A549 (cell line): Measurements from ENCODE around the gene FLNB. TPM values are rescaled to one million over a fixed set of nuclear protein-coding genes. Genes with fewer than 3 reads are reported as not detected.

ENCODE experiments used
- ATAC-seq, 2 experiments: fragments of 200-7000 bp in 1 of 2; fragments of >200 bp in 1 of 2; cut with Nextera tagmentation in 1 of 2; cut with Tn5 transposase in 1 of 2; 3 replicates each; pipeline versions ENCODE4 v1.8.0 to v1.9.1; 2018 to 2020; ENCODE audit warnings: mild to moderate bottlenecking in 1 of 2, moderate library complexity in 1 of 2
- CTCF ChIA-PET: fragments of 300-600 bp; sonication (Branson Sonifier 250); formaldehyde crosslinking; extraction: SDS; loops from one replicate; lab custom pipeline; 2021; ENCODE audit warnings: antibody characterized with exemption, inconsistent platforms; lab: Yijun Ruan, JAX
- POLR2A ChIA-PET: fragments of 350-600 bp; formaldehyde crosslinking; extraction: SDS; loops from one replicate; lab custom pipeline; 2021; ENCODE audit warnings: antibody characterized with exemption, inconsistent platforms; lab: Yijun Ruan, JAX
- DNase-seq, 2 experiments: peaks; one replicate each; pipeline versions ENCODE4 v3.0.0 to v3.0.0-alpha.2; 2011 to 2016; ENCODE audit warnings: low read depth in 1 of 2, low spot score in 1 of 2
- FAIRE-seq: peaks from 2 replicates; lab custom pipeline; 2011; peaks lifted over from hg19 to GRCh38; lab: Jason Lieb, UNC
- H3K27ac ChIP-seq, 2 experiments: fragments of >200 bp; sonication (Bioruptor Twin); formaldehyde crosslinking; 3 replicates each; pipeline ENCODE4 v1.5.1; 2016 to 2017
- H3K4me1 ChIP-seq: fragments of >200 bp; sonication (Bioruptor Twin); formaldehyde crosslinking; 3 replicates; pipeline ENCODE4 v1.6.1; 2016
- H3K4me2 ChIP-seq: fragments of >200 bp; sonication (Bioruptor Twin); formaldehyde crosslinking; 3 replicates; pipeline ENCODE4 v1.6.1; 2016
- H3K4me3 ChIP-seq: fragments of >200 bp; sonication (Bioruptor Twin); formaldehyde crosslinking; 3 replicates; pipeline ENCODE4 v1.5.1; 2016
- H3K9me3 ChIP-seq: fragments of >200 bp; sonication (Bioruptor Twin); formaldehyde crosslinking; 3 replicates; pipeline ENCODE4 v1.6.1; 2016
- BHLHE40 ChIP-seq: IDR thresholded peaks from 2 replicates; pipeline ENCODE4 v1.6.1; 2012; ENCODE audit warnings: low read depth, low read length, inconsistent platforms
- CHD2 ChIP-seq: fragments of 150-350 bp; IDR thresholded peaks from 2 replicates; pipeline ENCODE4 v1.6.1; 2014; ENCODE audit warnings: low read length; ENCODE audit not compliant: partially characterized antibody
- EHF ChIP-seq: fragments of 250-450 bp; sonication (Bioruptor Pico); IDR thresholded peaks from 2 replicates; pipeline ENCODE4 v1.5.0; 2020; ENCODE audit warnings: mild to moderate bottlenecking
- GATA3 ChIP-seq: IDR thresholded peaks from 2 replicates; pipeline ENCODE4 v1.6.1; 2012; ENCODE audit warnings: borderline replicate concordance
- HDAC2 ChIP-seq: fragments of 200-600 bp; sonication (generic); IDR thresholded peaks from 2 replicates; pipeline ENCODE4 v1.6.1; 2016
- HOXB13 ChIP-seq: fragments of 250-450 bp; sonication (Bioruptor Pico); IDR thresholded peaks from 2 replicates; pipeline ENCODE4 v1.5.0; 2020; ENCODE audit warnings: low read depth, mild to moderate bottlenecking, moderate library complexity
- HOXB5 ChIP-seq: fragments of 250-450 bp; sonication (Bioruptor Pico); IDR thresholded peaks from 2 replicates; pipeline ENCODE4 v1.5.0; 2020; ENCODE audit warnings: mild to moderate bottlenecking, moderate library complexity
- JUN ChIP-seq, 2 experiments: fragments of >200 bp; sonication (Bioruptor Twin); formaldehyde crosslinking; IDR thresholded peaks; 2 replicates in 1 of 2; 3 replicates in 1 of 2; pipeline ENCODE4 v1.6.1; 2016 to 2017
- KDM5A ChIP-seq: fragments of 200-600 bp; sonication (generic); IDR thresholded peaks from 2 replicates; pipeline ENCODE4 v1.6.1; 2016; ENCODE audit warnings: antibody characterized with exemption, mild to moderate bottlenecking
- POLR2A ChIP-seq: IDR thresholded peaks from 2 replicates; pipeline ENCODE4 v1.6.1; 2012; ENCODE audit warnings: mild to moderate bottlenecking, low read length
- SMC3 ChIP-seq: fragments of >200 bp; sonication (Bioruptor Twin); formaldehyde crosslinking; IDR thresholded peaks from 3 replicates; pipeline ENCODE4 v1.6.1; 2018; ENCODE audit warnings: inconsistent platforms
- ZFP36 ChIP-seq: fragments of 450-650 bp; IDR thresholded peaks from 2 replicates; pipeline ENCODE4 v1.6.1; 2014; ENCODE audit warnings: borderline replicate concordance; ENCODE audit not compliant: partially characterized antibody
- WGBS: methylation state at CpG from one replicate; pipeline ENCODE4 v1.1.6; 2017; ENCODE audit errors: missing lambda C conversion rate; 5-methylcytosine and 5-hydroxymethylcytosine counted together
- polyA plus RNA-seq, 4 experiments: library from polyadenylated mRNA; depleted of rRNA in 3 of 4; stranded (reverse); fragments of >200 nt; fragmentation: RNase III in 1 of 4; extraction: RNeasy Plus Mini Kit Qiagen cat#74134 plus additional on column Dnase treatment in 1 of 4; gene quantifications; 2 replicates in 3 of 4; 3 replicates in 1 of 4; pipeline ENCODE4 v1.2.3, GENCODE V29; 2011 to 2017
- TF ChIP-seq, protein P1 (sequence below): fragments of 200-600 bp; sonication (generic); IDR thresholded peaks from 2 replicates; pipeline ENCODE4 v1.6.1; 2016; ENCODE audit warnings: antibody characterized with exemption, mild to moderate bottlenecking, moderate library complexity
- TF ChIP-seq, protein P2 (sequence below): IDR thresholded peaks from 2 replicates; pipeline ENCODE4 v1.6.1; 2012
- TF ChIP-seq, protein P3 (sequence below): IDR thresholded peaks from 2 replicates; pipeline ENCODE4 v1.6.1; 2012
- TF ChIP-seq, protein P4 (sequence below): fragments of 450-650 bp; IDR thresholded peaks from 2 replicates; pipeline ENCODE4 v1.6.1; 2014; ENCODE audit warnings: antibody characterized with exemption

The FLNB gene
- polyA plus RNA-seq, 2 of the 4 experiments (the other 2 are of a cell fraction), result 235 to 439 TPM

DNA sequence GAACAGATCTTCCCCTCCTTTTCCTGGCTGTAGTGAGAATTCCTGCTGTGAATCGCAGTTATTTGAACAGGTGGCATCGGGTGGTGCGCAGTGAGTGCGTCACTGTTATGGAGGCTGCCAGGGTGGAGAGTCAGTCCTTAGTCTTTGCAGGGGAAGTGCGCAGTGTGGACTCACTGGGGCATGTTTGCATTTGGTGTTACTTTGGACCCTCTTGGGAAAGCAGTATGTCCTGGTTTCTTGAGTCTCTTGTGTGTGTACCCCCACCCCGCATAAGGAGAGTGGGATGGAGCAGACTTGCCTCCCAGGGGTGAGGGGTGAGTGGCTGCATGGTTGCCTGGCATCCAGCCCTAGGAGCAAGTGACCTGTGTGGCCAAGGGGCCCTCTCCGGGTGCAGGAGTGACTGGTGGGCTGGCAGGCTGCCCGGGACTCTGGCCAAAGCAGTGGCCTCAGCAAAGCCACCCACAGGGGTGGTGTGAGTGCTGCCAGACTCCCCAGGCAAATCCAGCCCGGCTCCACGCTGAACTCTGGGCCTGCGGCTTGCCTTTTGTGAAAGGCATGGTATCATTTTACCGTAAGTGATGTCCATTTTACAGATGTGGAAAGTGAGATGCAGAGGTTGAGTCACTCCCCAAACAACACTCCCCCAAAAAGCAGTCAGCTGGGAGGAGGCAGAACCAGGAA lies 156.1 kb downstream of the FLNB start (continued):
- peak; percentile 49; the same call in 1 of the 2 replicates for TF ChIP-seq HOXB5
- TF ChIP-seq, all 56 proteins: peak for 16

DNA sequence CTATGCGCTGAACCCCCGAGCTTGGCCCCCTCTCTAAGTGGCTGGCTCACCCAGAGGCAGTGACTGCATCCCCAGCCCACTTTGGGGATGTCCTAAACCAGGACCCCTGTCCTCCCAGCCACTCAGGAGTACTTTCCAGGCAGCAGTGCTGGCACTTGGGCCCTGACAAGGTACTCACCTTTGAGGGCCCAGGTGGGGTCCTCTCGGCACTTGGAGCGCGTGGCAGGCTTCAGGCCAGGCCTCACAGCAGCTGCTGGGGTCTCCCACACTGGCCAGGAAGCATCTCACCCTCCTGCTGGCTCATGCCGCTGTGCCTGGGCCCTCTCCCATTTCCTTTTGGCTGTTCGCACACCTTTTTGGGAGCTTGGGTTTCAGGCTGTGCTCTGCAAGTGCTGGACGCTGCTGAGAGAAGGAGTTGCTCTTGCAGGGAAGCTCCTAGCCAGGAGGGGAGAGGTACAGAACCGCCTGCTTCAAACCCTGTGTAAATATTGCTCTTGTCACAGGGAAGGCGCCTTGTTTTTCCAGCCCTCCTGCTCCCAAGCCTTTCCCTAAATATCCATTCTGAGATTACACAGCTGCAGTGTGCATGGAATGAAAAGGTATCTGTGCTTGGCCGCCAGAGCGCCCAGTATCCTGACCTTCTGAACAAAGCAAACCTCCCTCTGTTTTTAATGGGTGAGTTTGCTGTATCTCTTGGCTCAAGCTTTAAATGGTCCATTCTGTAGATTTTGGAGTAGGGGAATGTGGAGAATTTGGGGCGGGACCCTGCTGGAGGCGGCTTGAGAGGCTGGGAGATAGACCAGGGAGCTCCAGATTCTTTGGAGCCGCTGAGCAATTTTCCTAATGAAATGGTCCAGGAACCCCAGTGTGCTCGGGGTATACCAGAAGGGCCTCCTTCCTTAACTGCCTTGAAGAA lies 156.9 kb downstream of the FLNB start:
- peaks cover 93% of the 10 kb centered on the region for H3K4me1 ChIP-seq

More for the DNA sequence above, 156.9 kb downstream of the FLNB start:
- DNase-seq (peak in 1 of 2 experiments; percentile 55), FAIRE-seq (no peak), ATAC-seq (peak; percentile 1 to 8; a peak in 3 of 6 replicates)
- POLR2A ChIA-PET, result no interaction called here
- WGBS, result 28% methylated on average over 14 of the region's 16 CpGs
- Histone ChIP-seq H3K4me3 (peak overlapping the region; percentile 19; the same call in 2 of the 3 replicates), H3K9me3 (no peaks in the 10 kb centered on the region), H3K27ac (peak overlapping the region; percentile 98), H3K4me2 (peak overlapping the region; percentile 70)
- CTCF ChIA-PET, result interaction anchor here (0.8 to 4.8 kb wide), 6 partner anchors 7 to 215 kb away, joined by 3 to 49 read pairs (median 6); no protein-coding TSS in a partner anchor
- TF ChIP-seq POLR2A (no peak), CHD2 (no peak), EHF (CRISPR knock-in tag) (peak; percentile 3; the same call in 1 of the 2 replicates), HOXB13 (CRISPR knock-in tag) (no peak), SMC3 (no peak), ZFP36 (no peak), GATA3 (peak; percentile 25; the same call in 1 of the 2 replicates), BHLHE40 (no peak), HDAC2 (no peak), JUN (IDR thresholded peaks at IDR 0.05) (no peak), KDM5A (no peak)
- TF ChIP-seq, protein P1, sequence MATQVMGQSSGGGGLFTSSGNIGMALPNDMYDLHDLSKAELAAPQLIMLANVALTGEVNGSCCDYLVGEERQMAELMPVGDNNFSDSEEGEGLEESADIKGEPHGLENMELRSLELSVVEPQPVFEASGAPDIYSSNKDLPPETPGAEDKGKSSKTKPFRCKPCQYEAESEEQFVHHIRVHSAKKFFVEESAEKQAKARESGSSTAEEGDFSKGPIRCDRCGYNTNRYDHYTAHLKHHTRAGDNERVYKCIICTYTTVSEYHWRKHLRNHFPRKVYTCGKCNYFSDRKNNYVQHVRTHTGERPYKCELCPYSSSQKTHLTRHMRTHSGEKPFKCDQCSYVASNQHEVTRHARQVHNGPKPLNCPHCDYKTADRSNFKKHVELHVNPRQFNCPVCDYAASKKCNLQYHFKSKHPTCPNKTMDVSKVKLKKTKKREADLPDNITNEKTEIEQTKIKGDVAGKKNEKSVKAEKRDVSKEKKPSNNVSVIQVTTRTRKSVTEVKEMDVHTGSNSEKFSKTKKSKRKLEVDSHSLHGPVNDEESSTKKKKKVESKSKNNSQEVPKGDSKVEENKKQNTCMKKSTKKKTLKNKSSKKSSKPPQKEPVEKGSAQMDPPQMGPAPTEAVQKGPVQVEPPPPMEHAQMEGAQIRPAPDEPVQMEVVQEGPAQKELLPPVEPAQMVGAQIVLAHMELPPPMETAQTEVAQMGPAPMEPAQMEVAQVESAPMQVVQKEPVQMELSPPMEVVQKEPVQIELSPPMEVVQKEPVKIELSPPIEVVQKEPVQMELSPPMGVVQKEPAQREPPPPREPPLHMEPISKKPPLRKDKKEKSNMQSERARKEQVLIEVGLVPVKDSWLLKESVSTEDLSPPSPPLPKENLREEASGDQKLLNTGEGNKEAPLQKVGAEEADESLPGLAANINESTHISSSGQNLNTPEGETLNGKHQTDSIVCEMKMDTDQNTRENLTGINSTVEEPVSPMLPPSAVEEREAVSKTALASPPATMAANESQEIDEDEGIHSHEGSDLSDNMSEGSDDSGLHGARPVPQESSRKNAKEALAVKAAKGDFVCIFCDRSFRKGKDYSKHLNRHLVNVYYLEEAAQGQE, result no peak
- TF ChIP-seq, protein P2, sequence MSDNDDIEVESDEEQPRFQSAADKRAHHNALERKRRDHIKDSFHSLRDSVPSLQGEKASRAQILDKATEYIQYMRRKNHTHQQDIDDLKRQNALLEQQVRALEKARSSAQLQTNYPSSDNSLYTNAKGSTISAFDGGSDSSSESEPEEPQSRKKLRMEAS, result no peak
- TF ChIP-seq, protein P3, sequence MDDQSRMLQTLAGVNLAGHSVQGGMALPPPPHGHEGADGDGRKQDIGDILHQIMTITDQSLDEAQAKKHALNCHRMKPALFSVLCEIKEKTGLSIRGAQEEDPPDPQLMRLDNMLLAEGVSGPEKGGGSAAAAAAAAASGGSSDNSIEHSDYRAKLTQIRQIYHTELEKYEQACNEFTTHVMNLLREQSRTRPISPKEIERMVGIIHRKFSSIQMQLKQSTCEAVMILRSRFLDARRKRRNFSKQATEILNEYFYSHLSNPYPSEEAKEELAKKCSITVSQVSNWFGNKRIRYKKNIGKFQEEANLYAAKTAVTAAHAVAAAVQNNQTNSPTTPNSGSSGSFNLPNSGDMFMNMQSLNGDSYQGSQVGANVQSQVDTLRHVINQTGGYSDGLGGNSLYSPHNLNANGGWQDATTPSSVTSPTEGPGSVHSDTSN, result no peak
- TF ChIP-seq, protein P4, sequence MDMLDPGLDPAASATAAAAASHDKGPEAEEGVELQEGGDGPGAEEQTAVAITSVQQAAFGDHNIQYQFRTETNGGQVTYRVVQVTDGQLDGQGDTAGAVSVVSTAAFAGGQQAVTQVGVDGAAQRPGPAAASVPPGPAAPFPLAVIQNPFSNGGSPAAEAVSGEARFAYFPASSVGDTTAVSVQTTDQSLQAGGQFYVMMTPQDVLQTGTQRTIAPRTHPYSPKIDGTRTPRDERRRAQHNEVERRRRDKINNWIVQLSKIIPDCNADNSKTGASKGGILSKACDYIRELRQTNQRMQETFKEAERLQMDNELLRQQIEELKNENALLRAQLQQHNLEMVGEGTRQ, result no peak
